SH-SY5Y (cell line): ENCODE results near the gene MFGE8.

Source experiments
- GATA2 ChIP-seq: IDR thresholded peaks from 2 replicates; pipeline ENCODE4 v1.6.1; 2011; ENCODE audit warnings: mild to moderate bottlenecking, low read depth, low read length
- GATA3 ChIP-seq: IDR thresholded peaks from 2 replicates; pipeline ENCODE4 v1.6.1; 2011; ENCODE audit warnings: low read depth, mild to moderate bottlenecking, low read length, moderate library complexity

- TF ChIP-seq GATA2 (no peak), GATA3 (no peak)
These were observed 17.4 kb upstream of the MFGE8 start for GRCh38 chr15:88930579-88930978.
